Breast epithelium (tissue), 3 donors: Measurements from ENCODE around the gene C1QTNF1.
A peak's percentile ranks its signal among the peaks of the same experiment; 100 is the strongest.

Experiments used
- CTCF ChIP-seq, 3 donors: fragments of 450-650 bp; IDR thresholded peaks; one replicate each; pipeline ENCODE4 v1.5.1; 2016 to 2017; ENCODE audit warnings: antibody characterized with exemption in 3 of 3, mild to moderate bottlenecking in 3 of 3, moderate library complexity in 3 of 3
- POLR2AphosphoS5 ChIP-seq, 3 donors: sonication (generic); formaldehyde crosslinking; IDR thresholded peaks; one replicate each; pipeline ENCODE4 v1.6.1; 2017; ENCODE audit warnings: antibody characterized with exemption in 3 of 3

GRCh38 chr17:78979780-78980623 is 44.0 kb upstream of the C1QTNF1 start, which contains the start of gene LGALS3BP:
- no peak for TF ChIP-seq CTCF (IDR thresholded peaks at IDR 0.05)
- peak in 2 of 3 donors; percentile 14 to 26 for TF ChIP-seq POLR2AphosphoS5 (IDR thresholded peaks at IDR 0.05)
